ENCODE data around the gene FLT3LG. TPM values are rescaled to one million over a fixed set of nuclear protein-coding genes. Genes with fewer than 3 reads are reported as not detected.

FLT3LG gene
- total RNA-seq, 1 experiment from 2014 or later = 1.5 TPM

GRCh38 chr19:49487277-49488045 is 13.4 kb downstream of the FLT3LG start, which contains the start of gene RPL13A:
RPL13A (plus strand) TSS chr19:49487608; CDS start chr19:49487630, 22 bp downstream.
- no peaks in the 10 kb centered on the region for H3K27me3 Mint-ChIP-seq (ENCODE audit: insufficient read depth, unreplicated experiment)
- intact Hi-C loops (cut with micrococcal nuclease) = loop anchor here (5.0 kb wide), 1 partner anchor 35 kb away; the partner anchor contains the start of genes ALDH16A1 and PIH1D1
- peak; percentile 100 for DNase-seq (ENCODE audit: unreplicated experiment)
- H3K36me3 Mint-ChIP-seq (ENCODE audit: insufficient read depth, unreplicated experiment) = peaks cover 55% of the 10 kb centered on the region
- H3K4me3 Mint-ChIP-seq (ENCODE audit: unreplicated experiment) = peak within 1 kb of the TSS; percentile 95
- POLR2A ChIA-PET = interaction anchor here (0.7 to 3.7 kb wide), 16 partner anchors 10 to 389 kb away, joined by 3 to 69 read pairs (median 4); partner anchors contain the start of genes AKT1S1, ALDH16A1, FUZ and NOSIP
- TSS peak; percentile 62 for BruUV-seq (replicated peaks)
- no peaks in the 10 kb centered on the region for H3K9me3 Mint-ChIP-seq (ENCODE audit: unreplicated experiment)
- peak within 1 kb of the TSS; percentile 99 for H3K27ac Mint-ChIP-seq (ENCODE audit: low read depth, unreplicated experiment)
- H3K4me1 Mint-ChIP-seq (ENCODE audit: insufficient read depth, unreplicated experiment) = no peaks in the 10 kb centered on the region
- CTCF ChIA-PET = interaction anchor here (0.8 kb wide), 1 partner anchor 189 kb away, joined by 3 read pairs; no protein-coding TSS in a partner anchor
- TF ChIP-seq, protein P1, sequence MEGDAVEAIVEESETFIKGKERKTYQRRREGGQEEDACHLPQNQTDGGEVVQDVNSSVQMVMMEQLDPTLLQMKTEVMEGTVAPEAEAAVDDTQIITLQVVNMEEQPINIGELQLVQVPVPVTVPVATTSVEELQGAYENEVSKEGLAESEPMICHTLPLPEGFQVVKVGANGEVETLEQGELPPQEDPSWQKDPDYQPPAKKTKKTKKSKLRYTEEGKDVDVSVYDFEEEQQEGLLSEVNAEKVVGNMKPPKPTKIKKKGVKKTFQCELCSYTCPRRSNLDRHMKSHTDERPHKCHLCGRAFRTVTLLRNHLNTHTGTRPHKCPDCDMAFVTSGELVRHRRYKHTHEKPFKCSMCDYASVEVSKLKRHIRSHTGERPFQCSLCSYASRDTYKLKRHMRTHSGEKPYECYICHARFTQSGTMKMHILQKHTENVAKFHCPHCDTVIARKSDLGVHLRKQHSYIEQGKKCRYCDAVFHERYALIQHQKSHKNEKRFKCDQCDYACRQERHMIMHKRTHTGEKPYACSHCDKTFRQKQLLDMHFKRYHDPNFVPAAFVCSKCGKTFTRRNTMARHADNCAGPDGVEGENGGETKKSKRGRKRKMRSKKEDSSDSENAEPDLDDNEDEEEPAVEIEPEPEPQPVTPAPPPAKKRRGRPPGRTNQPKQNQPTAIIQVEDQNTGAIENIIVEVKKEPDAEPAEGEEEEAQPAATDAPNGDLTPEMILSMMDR (IDR thresholded peaks at IDR 0.05; ENCODE audit: unreplicated experiment) = no peak

- H3K27ac Mint-ChIP-seq (ENCODE audit: low read depth, unreplicated experiment) = peak overlapping the region; percentile 99
- TF ChIP-seq, protein P1 (IDR thresholded peaks at IDR 0.05; ENCODE audit: unreplicated experiment) = no peak
- no TSS peak for BruUV-seq (replicated peaks)
- peaks cover 63% of the 10 kb centered on the region for H3K36me3 Mint-ChIP-seq (ENCODE audit: insufficient read depth, unreplicated experiment)
- peak overlapping the region; percentile 95 for H3K4me3 Mint-ChIP-seq (ENCODE audit: unreplicated experiment)
- intact Hi-C loops (cut with micrococcal nuclease) = loop anchor here (5.0 kb wide), 1 partner anchor 36 kb away; the partner anchor contains the start of genes ALDH16A1 and PIH1D1
- H3K27me3 Mint-ChIP-seq (ENCODE audit: insufficient read depth, unreplicated experiment) = no peaks in the 10 kb centered on the region
- DNase-seq (ENCODE audit: unreplicated experiment) = no peak
- ChIA-PET POLR2A (interaction anchor here (0.5 to 3.7 kb wide), 20 partner anchors 9 to 389 kb away, joined by 3 to 69 read pairs (median 4); partner anchors contain the start of genes AKT1S1, ALDH16A1, FUZ and NOSIP), CTCF (interaction anchor here (0.8 kb wide), 1 partner anchor 188 kb away, joined by 3 read pairs; no protein-coding TSS in a partner anchor)
- no peaks in the 10 kb centered on the region for H3K4me1 Mint-ChIP-seq (ENCODE audit: insufficient read depth, unreplicated experiment)
- H3K9me3 Mint-ChIP-seq (ENCODE audit: unreplicated experiment) = no peaks in the 10 kb centered on the region
Observed at GRCh38 chr19:49488046-49488862, 14.2 kb downstream of the FLT3LG start.

- POLR2A ChIA-PET = interaction anchor here (0.6 to 3.7 kb wide), 16 partner anchors 8 to 612 kb away, joined by 3 to 69 read pairs (median 4); partner anchors contain the start of genes ALDH16A1, NOSIP, PIH1D1 and PRMT1
- intact Hi-C loops (cut with micrococcal nuclease) = loop anchor here (5.0 kb wide), 1 partner anchor 37 kb away; the partner anchor contains the start of genes ALDH16A1 and PIH1D1
- Mint-ChIP-seq H3K4me1 (ENCODE audit: insufficient read depth, unreplicated experiment) (no peaks in the 10 kb centered on the region), H3K9me3 (ENCODE audit: unreplicated experiment) (no peaks in the 10 kb centered on the region), H3K4me3 (ENCODE audit: unreplicated experiment) (peak overlapping the region; percentile 95), H3K27me3 (ENCODE audit: insufficient read depth, unreplicated experiment) (no peaks in the 10 kb centered on the region), H3K36me3 (ENCODE audit: insufficient read depth, unreplicated experiment) (peaks cover 71% of the 10 kb centered on the region), H3K27ac (ENCODE audit: low read depth, unreplicated experiment) (peak overlapping the region; percentile 99)
- CTCF ChIA-PET = interaction anchor here (0.6 to 0.8 kb wide), 2 partner anchors 167 to 183 kb away, joined by 3 read pairs; no protein-coding TSS in a partner anchor
- DNase-seq (ENCODE audit: unreplicated experiment) = no peak
- TF ChIP-seq, protein P1 (IDR thresholded peaks at IDR 0.05; ENCODE audit: unreplicated experiment) = no peak
- BruUV-seq (replicated peaks) = no TSS peak
Observed at GRCh38 chr19:49488863-49489537, 15.0 kb downstream of the FLT3LG start.
